ENCODE results near the gene C19orf38.

C19orf38 gene

DNA sequence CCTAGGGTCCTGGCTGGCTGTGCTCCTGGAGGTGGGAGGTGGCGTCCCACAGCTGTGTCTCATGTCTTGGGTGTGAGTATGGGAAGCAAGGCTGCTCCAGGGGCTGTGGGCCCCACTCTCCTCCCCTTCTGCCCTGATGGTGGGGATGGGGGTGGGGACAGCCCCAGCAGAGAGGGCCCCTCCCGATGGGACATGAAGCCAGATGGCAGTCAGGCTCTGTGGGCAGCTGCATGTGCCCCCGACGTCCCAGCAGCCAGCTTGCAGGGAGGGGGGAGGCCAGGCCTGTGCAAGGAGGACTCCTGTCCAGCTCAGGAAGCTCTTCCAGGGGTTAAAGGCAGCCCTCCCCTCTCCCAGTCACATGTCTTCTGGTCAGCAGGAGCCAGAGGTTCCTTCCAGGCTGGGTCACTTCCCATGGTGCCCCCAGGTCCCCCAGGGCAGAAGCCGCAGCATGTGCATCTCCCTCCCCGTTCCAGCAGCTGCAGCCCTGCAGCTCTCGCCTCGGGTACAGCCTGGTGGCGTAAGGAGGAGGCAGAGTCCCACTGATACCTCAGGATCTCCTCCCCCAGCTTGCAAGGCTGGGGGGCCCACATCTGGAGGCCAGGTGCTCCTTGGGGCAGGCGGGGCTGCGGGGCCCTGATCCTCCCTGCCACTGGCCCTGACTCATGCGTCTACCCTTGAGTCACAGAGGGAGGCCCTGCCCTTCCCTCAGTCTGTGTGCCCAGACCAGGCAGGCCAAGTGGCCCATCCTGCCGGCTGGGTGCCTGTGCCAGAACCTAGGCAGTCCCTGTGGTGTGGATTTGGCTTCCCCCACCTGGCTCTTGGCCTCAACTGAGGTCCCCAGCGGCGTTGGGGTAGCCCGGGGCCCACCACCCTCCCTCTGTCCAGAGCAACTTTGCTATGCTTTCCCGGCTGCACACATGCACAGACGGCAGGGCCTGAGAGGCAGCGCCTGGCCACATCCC is 67.2 kb downstream of the C19orf38 start:
- ATAC-seq (replicated peaks; ENCODE audit: extremely low read depth, poor library complexity, severe bottlenecking): no peak
- Mint-ChIP-seq H3K27ac (ENCODE audit: low read depth) (no peak overlapping the region), H3K36me3 (ENCODE audit: insufficient read depth) (peaks cover 14% of the 10 kb centered on the region), H3K4me3 (no peak overlapping the region), H3K9me3 (no peaks in the 10 kb centered on the region), H3K4me1 (no peaks in the 10 kb centered on the region), H3K27me3 (no peaks in the 10 kb centered on the region)
- no peak for DNase-seq (ENCODE audit: low spot score in 2 of 2)

DNA sequence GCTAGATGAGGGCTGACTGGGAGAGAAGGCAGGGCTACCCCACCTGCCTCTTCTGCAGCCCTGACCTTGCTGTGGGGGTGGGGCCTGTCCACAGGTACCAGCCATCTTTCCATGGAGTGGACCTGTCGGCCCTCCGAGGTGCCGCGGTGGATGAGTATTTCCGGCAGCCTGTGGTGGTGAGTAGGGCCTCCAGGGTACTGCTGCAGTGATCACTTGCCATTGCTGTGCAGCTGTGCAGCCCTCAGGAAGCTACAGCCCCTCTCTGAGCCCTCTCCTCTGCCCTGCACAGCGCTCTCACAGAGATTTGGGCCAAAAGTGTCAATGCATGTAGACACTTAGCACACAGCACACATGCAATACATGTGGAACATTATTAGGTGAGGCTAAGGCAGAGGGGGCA is 68.4 kb downstream of the C19orf38 start:
- Mint-ChIP-seq H3K9me3 (no peaks in the 10 kb centered on the region), H3K4me3 (no peak overlapping the region), H3K36me3 (ENCODE audit: insufficient read depth) (peaks cover 17% of the 10 kb centered on the region), H3K27me3 (no peaks in the 10 kb centered on the region), H3K4me1 (no peaks in the 10 kb centered on the region), H3K27ac (ENCODE audit: low read depth) (no peak overlapping the region)
- ATAC-seq (replicated peaks; ENCODE audit: extremely low read depth, poor library complexity, severe bottlenecking): no peak
- DNase-seq (ENCODE audit: low spot score in 2 of 2): no peak

DNA sequence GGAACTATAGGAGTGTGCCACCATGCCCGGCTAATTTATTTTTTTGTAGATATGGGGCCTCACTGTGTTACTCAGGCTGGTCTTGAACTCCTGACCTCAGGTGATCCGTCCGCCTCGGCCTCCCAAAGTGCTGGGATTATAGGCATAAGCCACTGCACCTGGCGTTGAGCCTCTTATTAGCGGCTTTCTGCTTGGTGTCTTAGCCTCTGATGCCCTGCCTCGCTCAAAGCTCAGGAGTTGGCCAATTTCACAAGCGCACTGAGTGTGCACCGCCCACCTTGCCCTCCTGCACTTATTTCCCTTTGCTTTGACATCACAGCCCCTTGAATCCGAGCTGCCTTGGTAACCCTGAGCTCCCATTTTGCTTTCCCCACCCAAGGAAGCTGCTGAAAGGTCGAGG is 70.1 kb downstream of the C19orf38 start:
- H3K27me3 Mint-ChIP-seq: no peaks in the 10 kb centered on the region
- H3K36me3 Mint-ChIP-seq (ENCODE audit: insufficient read depth): peaks cover 15% of the 10 kb centered on the region
- H3K27ac Mint-ChIP-seq (ENCODE audit: low read depth): no peak overlapping the region
- no peaks in the 10 kb centered on the region for H3K4me1 Mint-ChIP-seq
- no peak for ATAC-seq (replicated peaks; ENCODE audit: extremely low read depth, poor library complexity, severe bottlenecking)
- H3K9me3 Mint-ChIP-seq: no peaks in the 10 kb centered on the region
- DNase-seq (ENCODE audit: low spot score in 2 of 2): no peak
- no peak overlapping the region for H3K4me3 Mint-ChIP-seq
